K562 (cell line): ENCODE measurements around the gene UQCC5. TPM values are rescaled to one million over a fixed set of nuclear protein-coding genes. Genes with fewer than 3 reads are reported as not detected.
A peak's percentile ranks its signal among the peaks of the same experiment; 100 is the strongest.

ENCODE experiments used
- ATAC-seq: fragments of 200-7000 bp; cut with Tn5 transposase; 3 replicates; pipeline ENCODE4 v1.9.1; 2020; ENCODE audit warnings: moderate library complexity
- BruUV-seq: library from RNA; stranded (reverse); fragments of 400-500 nt; replicated peaks from 2 replicates; lab custom pipeline; 2021; lab: Mats Ljungman, UMichigan
- CTCF ChIA-PET: fragments of 300-600 bp; formaldehyde crosslinking; extraction: SDS; loops from one replicate; lab custom pipeline; 2021; ENCODE audit warnings: low intra/inter-chr PET ratio; lab: Yijun Ruan, JAX
- POLR2A ChIA-PET: fragments of 300-600, 350-650 bp; sonication (Branson Sonifier 250); formaldehyde crosslinking; extraction: SDS; loops from one replicate; lab custom pipeline; 2021; ENCODE audit warnings: antibody characterized with exemption, inconsistent platforms; lab: Yijun Ruan, JAX
- DNase-seq, 4 experiments: peaks; one replicate each; pipeline versions ENCODE4 v3.0.0 to v3.0.0-alpha.2; 2011 to 2018; ENCODE audit warnings: low spot score in 3 of 4, mixed read lengths in 3 of 4; ENCODE audit errors: extremely low read depth in 1 of 4
- FAIRE-seq: peaks from 2 replicates; lab custom pipeline; 2011; peaks lifted over from hg19 to GRCh38; lab: Jason Lieb, UNC
- H2AFZ ChIP-seq: 2 replicates; pipeline ENCODE4 v1.6.0; 2011; ENCODE audit warnings: low read depth, low read length, control low read depth, inconsistent platforms
- H3K27ac ChIP-seq: fragments of 200-600 bp; 3 replicates; pipeline ENCODE4 v1.8.0; 2011; ENCODE audit warnings: low read depth, mild to moderate bottlenecking, control low read depth, inconsistent platforms, low read length, moderate library complexity, mixed read lengths; ENCODE audit errors: extremely low read depth
- H3K27me3 ChIP-seq, 2 experiments: fragments of 300-600 bp in 1 of 2; 2 replicates in 1 of 2; 3 replicates in 1 of 2; pipeline versions ENCODE4 v1.6.0 to v1.8.0; 2011; ENCODE audit warnings: inconsistent platforms in 2 of 2, low read length in 2 of 2, mild to moderate bottlenecking in 1 of 2, mixed read lengths in 1 of 2, moderate library complexity in 1 of 2; ENCODE audit not compliant: control insufficient read depth in 2 of 2, insufficient read depth in 2 of 2
- H3K36me3 ChIP-seq: fragments of 300-600 bp; 3 replicates; pipeline ENCODE4 v1.8.0; 2011; ENCODE audit warnings: mild to moderate bottlenecking, low read length, inconsistent platforms; ENCODE audit not compliant: control insufficient read depth, insufficient read depth
- H3K4me1 ChIP-seq, 2 experiments: fragments of 200-600 bp in 1 of 2; replicated peaks in 1 of 2; 2 replicates in 1 of 2; 3 replicates in 1 of 2; pipeline versions ENCODE4 v1.5.1 to v1.8.0; 2011; ENCODE audit warnings: inconsistent platforms in 2 of 2, low read length in 2 of 2, mild to moderate bottlenecking in 1 of 2, mixed read lengths in 1 of 2, moderate library complexity in 1 of 2; ENCODE audit not compliant: control insufficient read depth in 2 of 2, insufficient read depth in 2 of 2
- H3K4me2 ChIP-seq: 2 replicates; pipeline ENCODE4 v1.6.1; 2011; ENCODE audit warnings: low read length, control low read depth, inconsistent platforms, mixed read lengths; ENCODE audit not compliant: insufficient read depth
- H3K4me3 ChIP-seq: fragments of 200-600 bp; sonication (generic), shearing (Covaris generic); 2 replicates; pipeline ENCODE4 v1.5.1; 2016; ENCODE audit warnings: control low read depth, inconsistent platforms
- H3K79me2 ChIP-seq: fragments of 200-600 bp; 3 replicates; pipeline ENCODE4 v1.8.0; 2011; ENCODE audit warnings: low read length, inconsistent platforms; ENCODE audit not compliant: control insufficient read depth, insufficient read depth
- H3K9ac ChIP-seq, 2 experiments: 2 replicates each; pipeline versions ENCODE4 v1.6.0 to v1.6.1; 2011; ENCODE audit warnings: low read depth in 2 of 2, low read length in 2 of 2, control low read depth in 1 of 2, inconsistent platforms in 1 of 2, mild to moderate bottlenecking in 1 of 2, mixed read lengths in 1 of 2; ENCODE audit not compliant: insufficient read depth in 1 of 2
- H3K9me1 ChIP-seq: one replicate; pipeline ENCODE4 v1.6.0; 2011; ENCODE audit warnings: inconsistent platforms, mild to moderate bottlenecking, low read length, moderate library complexity; ENCODE audit not compliant: control insufficient read depth, insufficient read depth
- H3K9me3 ChIP-seq: replicated peaks from 2 replicates; pipeline ENCODE4 v1.5.1; 2011; ENCODE audit warnings: low read depth, low read length, inconsistent platforms; ENCODE audit not compliant: control insufficient read depth, insufficient read depth
- H4K20me1 ChIP-seq: replicated peaks from 2 replicates; pipeline ENCODE4 v1.6.1; 2011; ENCODE audit warnings: low read length, inconsistent platforms, mixed read lengths; ENCODE audit not compliant: control insufficient read depth, insufficient read depth
- MTA2 ChIP-seq: fragments of 450-650 bp; IDR thresholded peaks from 2 replicates; pipeline ENCODE4 v1.6.1; 2016; ENCODE audit warnings: low read depth
- ZNF174 ChIP-seq: fragments of 250-450 bp; sonication (Bioruptor Pico); IDR thresholded peaks from 2 replicates; pipeline ENCODE4 v1.4.0; 2020; ENCODE audit warnings: mild to moderate bottlenecking
- ZNF263 ChIP-seq: sonication (generic); formaldehyde crosslinking; IDR thresholded peaks from 2 replicates; pipeline ENCODE4 v1.8.0; 2022; ENCODE audit warnings: mild to moderate bottlenecking, missing genetic modification reagents, borderline replicate concordance
- WGBS: fragments of 100-300 bp; shearing (Covaris generic); methylation state at CpG from one replicate; pipeline ENCODE4 v1.1.6; 2016; ENCODE audit warnings: low coverage, mixed read lengths; ENCODE audit not compliant: insufficient coverage; ENCODE audit errors: missing lambda C conversion rate; 5-methylcytosine and 5-hydroxymethylcytosine counted together
- in situ Hi-C: fragments of 300-500 bp; cut with MboI; formaldehyde crosslinking; loops from 4 replicates; pipeline ENCODE4 v1.15.0; 2018; ENCODE audit warnings: inconsistent platforms, mixed read lengths
- intact Hi-C: fragments of 100-400 bp; cut with micrococcal nuclease; formaldehyde crosslinking; loops from 2 replicates; pipeline ENCODE4 v1.14.2; 2022
- polyA plus RNA-seq, 8 experiments: library from polyadenylated mRNA; depleted of rRNA in 4 of 8; stranded (reverse) in 5 of 8; unstranded in 3 of 8; fragments of >200 nt; fragmentation: Nextera tagmentation in 2 of 8; fragmentation: Illumina TruSeq in 1 of 8; extraction: Ambion mirVana in 2 of 8; extraction: Trizol in 1 of 8; gene quantifications; 2 replicates each; pipeline versions ENCODE4 v1.2.1 to v1.2.3, GENCODE V29; 2011 to 2014; ENCODE audit warnings: inconsistent platforms in 1 of 8, missing spikeins in 1 of 8
- total RNA-seq, 7 experiments: library from RNA; depleted of rRNA in 6 of 7; stranded (reverse); fragments of >200 nt in 6 of 7; fragmentation: Illumina TruSeq in 2 of 7; extraction: Trizol in 2 of 7; gene quantifications; 2 replicates each; pipeline versions ENCODE4 v1.2.1 to v1.2.3, GENCODE V29; 2011 to 2021; ENCODE audit warnings: low replicate concordance in 1 of 7

UQCC5 gene
- total and polyA plus RNA-seq, 9 of the 15 experiments (the other 6 are each of a cell fraction or from before 2014, with no cell fraction given): 10.2 to 55.4 (median 33.8) TPM

DNA sequence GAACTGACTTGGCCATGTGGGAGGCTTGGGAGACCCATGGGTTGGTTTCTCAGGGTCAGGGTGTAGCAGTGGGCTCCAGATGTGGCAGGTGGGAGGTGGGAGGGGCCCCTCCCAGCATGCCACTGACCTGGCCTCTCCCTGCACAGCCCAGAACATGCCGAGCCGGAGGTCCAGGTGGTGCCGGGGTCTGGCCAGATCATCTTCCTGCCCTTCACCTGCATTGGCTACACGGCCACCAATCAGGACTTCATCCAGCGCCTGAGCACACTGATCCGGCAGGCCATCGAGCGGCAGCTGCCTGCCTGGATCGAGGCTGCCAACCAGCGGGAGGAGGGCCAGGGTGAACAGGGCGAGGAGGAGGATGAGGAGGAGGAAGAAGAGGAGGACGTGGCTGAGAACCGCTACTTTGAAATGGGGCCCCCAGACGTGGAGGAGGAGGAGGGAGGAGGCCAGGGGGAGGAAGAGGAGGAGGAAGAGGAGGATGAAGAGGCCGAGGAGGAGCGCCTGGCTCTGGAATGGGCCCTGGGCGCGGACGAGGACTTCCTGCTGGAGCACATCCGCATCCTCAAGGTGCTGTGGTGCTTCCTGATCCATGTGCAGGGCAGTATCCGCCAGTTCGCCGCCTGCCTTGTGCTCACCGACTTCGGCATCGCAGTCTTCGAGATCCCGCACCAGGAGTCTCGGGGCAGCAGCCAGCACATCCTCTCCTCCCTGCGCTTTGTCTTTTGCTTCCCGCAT, 49.2 kb upstream of the UQCC5 start:
- Histone ChIP-seq H3K79me2 (no peaks in the 10 kb centered on the region), H3K4me1 (peaks cover 0 to 11% of the 10 kb centered on the region in 2 experiments; a peak in 2 of 5 replicates), H3K4me2 (no peak overlapping the region), H3K27ac (no peak overlapping the region), H3K9me3 (no peaks in the 10 kb centered on the region), H4K20me1 (no peaks in the 10 kb centered on the region; the same call in 1 of the 2 replicates), H3K4me3 (no peak overlapping the region), H3K9ac (no peak overlapping the region; a peak in 1 of 4 replicates), H3K9me1 (no peaks in the 10 kb centered on the region), H2AFZ (no peak overlapping the region), H3K27me3 (no peaks in the 10 kb centered on the region), H3K36me3 (peaks cover 60% of the 10 kb centered on the region; the same call in 1 of the 3 replicates)
- CTCF ChIA-PET: no interaction called here
- POLR2A ChIA-PET: no interaction called here
- FAIRE-seq: no peak
- in situ Hi-C loops (no loop called here), intact Hi-C loops (no loop called here)
- TF ChIP-seq MTA2 (no peak), ZNF263 (CRISPR knock-in tag) (peak; percentile 44; the same call in 1 of the 2 replicates), ZNF174 (CRISPR knock-in tag) (no peak)
- no peak for DNase-seq
- WGBS: 96% methylated on average over 18 of the region's 31 CpGs
- ATAC-seq: no peak
- no TSS peak for BruUV-seq
